GM23338 (cell line): ENCODE results near the gene LY6G6D. TPM values are rescaled to one million over a fixed set of nuclear protein-coding genes. Genes with fewer than 3 reads are reported as not detected.

ENCODE experiments used
- CTCF ChIP-seq, 2 experiments: fragments of 200-600 bp in 1 of 2; sonication (generic) in 1 of 2; conservative IDR thresholded peaks; 2 replicates each; pipeline versions ENCODE4 v1.5.1 to v1.6.1; 2016 to 2017; ENCODE audit warnings: antibody characterized with exemption in 2 of 2, low read depth in 2 of 2, mild to moderate bottlenecking in 2 of 2, moderate library complexity in 1 of 2
- EZH2 ChIP-seq: fragments of 200-600 bp; sonication (generic); IDR thresholded peaks from one replicate; pipeline ENCODE4 v1.8.0; 2017; ENCODE audit warnings: antibody characterized with exemption, mild to moderate bottlenecking, low read depth; ENCODE audit not compliant: unreplicated experiment
- JUNB ChIP-seq: IDR thresholded peaks from one replicate; pipeline ENCODE4 v1.6.1; 2016; ENCODE audit warnings: antibody characterized with exemption; ENCODE audit not compliant: unreplicated experiment
- REST ChIP-seq: IDR thresholded peaks from one replicate; pipeline ENCODE4 v1.6.1; 2018; ENCODE audit warnings: antibody characterized with exemption; ENCODE audit not compliant: unreplicated experiment
- ZNF114 ChIP-seq: fragments of 250-450 bp; sonication (Bioruptor Pico); IDR thresholded peaks from 2 replicates; pipeline ENCODE4 v1.5.0; 2020; ENCODE audit warnings: mild to moderate bottlenecking, moderate library complexity
- polyA plus RNA-seq: library from polyadenylated mRNA; unstranded; fragments of >200 nt; fragmentation: Nextera tagmentation; extraction: Ambion mirVana; gene quantifications from 2 replicates; pipeline ENCODE4 v1.2.1, GENCODE V29; 2016
- total RNA-seq: library from RNA; depleted of rRNA; stranded (reverse); fragments of >200 nt; shearing (Covaris generic); gene quantifications from 2 replicates; pipeline ENCODE4 v1.2.3, GENCODE V29; 2014
- TF ChIP-seq, protein P1 (sequence below): fragments of 250-450 bp; sonication (Bioruptor Pico); IDR thresholded peaks from 2 replicates; pipeline ENCODE4 v1.5.0; 2020; ENCODE audit warnings: mild to moderate bottlenecking, moderate library complexity

LY6G6D gene
- total and polyA plus RNA-seq, 2 experiments from 2014 or later: not detected

- TF ChIP-seq, protein P1, sequence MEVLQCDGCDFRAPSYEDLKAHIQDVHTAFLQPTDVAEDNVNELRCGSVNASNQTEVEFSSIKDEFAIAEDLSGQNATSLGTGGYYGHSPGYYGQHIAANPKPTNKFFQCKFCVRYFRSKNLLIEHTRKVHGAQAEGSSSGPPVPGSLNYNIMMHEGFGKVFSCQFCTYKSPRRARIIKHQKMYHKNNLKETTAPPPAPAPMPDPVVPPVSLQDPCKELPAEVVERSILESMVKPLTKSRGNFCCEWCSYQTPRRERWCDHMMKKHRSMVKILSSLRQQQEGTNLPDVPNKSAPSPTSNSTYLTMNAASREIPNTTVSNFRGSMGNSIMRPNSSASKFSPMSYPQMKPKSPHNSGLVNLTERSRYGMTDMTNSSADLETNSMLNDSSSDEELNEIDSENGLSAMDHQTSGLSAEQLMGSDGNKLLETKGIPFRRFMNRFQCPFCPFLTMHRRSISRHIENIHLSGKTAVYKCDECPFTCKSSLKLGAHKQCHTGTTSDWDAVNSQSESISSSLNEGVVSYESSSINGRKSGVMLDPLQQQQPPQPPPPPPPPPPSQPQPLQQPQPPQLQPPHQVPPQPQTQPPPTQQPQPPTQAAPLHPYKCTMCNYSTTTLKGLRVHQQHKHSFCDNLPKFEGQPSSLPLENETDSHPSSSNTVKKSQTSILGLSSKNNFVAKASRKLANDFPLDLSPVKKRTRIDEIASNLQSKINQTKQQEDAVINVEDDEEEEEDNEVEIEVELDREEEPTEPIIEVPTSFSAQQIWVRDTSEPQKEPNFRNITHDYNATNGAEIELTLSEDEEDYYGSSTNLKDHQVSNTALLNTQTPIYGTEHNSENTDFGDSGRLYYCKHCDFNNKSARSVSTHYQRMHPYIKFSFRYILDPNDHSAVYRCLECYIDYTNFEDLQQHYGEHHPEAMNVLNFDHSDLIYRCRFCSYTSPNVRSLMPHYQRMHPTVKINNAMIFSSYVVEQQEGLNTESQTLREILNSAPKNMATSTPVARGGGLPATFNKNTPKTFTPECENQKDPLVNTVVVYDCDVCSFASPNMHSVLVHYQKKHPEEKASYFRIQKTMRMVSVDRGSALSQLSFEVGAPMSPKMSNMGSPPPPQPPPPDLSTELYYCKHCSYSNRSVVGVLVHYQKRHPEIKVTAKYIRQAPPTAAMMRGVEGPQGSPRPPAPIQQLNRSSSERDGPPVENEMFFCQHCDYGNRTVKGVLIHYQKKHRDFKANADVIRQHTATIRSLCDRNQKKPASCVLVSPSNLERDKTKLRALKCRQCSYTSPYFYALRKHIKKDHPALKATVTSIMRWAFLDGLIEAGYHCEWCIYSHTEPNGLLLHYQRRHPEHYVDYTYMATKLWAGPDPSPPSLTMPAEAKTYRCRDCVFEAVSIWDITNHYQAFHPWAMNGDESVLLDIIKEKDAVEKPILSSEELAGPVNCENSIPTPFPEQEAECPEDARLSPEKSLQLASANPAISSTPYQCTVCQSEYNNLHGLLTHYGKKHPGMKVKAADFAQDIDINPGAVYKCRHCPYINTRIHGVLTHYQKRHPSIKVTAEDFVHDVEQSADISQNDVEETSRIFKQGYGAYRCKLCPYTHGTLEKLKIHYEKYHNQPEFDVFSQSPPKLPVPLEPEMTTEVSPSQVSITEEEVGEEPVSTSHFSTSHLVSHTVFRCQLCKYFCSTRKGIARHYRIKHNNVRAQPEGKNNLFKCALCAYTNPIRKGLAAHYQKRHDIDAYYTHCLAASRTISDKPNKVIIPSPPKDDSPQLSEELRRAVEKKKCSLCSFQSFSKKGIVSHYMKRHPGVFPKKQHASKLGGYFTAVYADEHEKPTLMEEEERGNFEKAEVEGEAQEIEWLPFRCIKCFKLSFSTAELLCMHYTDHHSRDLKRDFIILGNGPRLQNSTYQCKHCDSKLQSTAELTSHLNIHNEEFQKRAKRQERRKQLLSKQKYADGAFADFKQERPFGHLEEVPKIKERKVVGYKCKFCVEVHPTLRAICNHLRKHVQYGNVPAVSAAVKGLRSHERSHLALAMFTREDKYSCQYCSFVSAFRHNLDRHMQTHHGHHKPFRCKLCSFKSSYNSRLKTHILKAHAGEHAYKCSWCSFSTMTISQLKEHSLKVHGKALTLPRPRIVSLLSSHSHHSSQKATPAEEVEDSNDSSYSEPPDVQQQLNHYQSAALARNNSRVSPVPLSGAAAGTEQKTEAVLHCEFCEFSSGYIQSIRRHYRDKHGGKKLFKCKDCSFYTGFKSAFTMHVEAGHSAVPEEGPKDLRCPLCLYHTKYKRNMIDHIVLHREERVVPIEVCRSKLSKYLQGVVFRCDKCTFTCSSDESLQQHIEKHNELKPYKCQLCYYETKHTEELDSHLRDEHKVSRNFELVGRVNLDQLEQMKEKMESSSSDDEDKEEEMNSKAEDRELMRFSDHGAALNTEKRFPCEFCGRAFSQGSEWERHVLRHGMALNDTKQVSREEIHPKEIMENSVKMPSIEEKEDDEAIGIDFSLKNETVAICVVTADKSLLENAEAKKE (CRISPR knock-in tag): no peak
- TF ChIP-seq REST (no peak), EZH2 (no peak), CTCF (conservative IDR thresholded peaks at IDR 0.05; ENCODE audit: low read depth in 2 of 2) (peak; percentile 64 to 67), JUNB (no peak), ZNF114 (CRISPR knock-in tag) (no peak)
Observed at GRCh38 chr6:31717499-31718222, 2.5 kb downstream of the LY6G6D start (continued).
